HG03135 (cell line): ENCODE data around the gene IGIP.
"Not testable (repeated sequence)": the region's sequence is repeated elsewhere in the genome, so short reads cannot be mapped to it uniquely, and the experiment has no call there.

Experiments
- ATAC-seq: cut with Tn5 transposase; IDR thresholded peaks from one replicate; pipeline ENCODE4 v1.9.1; 2021; ENCODE audit warnings: mild to moderate bottlenecking, moderate library complexity; ENCODE audit not compliant: unreplicated experiment

Gene IGIP

DNA sequence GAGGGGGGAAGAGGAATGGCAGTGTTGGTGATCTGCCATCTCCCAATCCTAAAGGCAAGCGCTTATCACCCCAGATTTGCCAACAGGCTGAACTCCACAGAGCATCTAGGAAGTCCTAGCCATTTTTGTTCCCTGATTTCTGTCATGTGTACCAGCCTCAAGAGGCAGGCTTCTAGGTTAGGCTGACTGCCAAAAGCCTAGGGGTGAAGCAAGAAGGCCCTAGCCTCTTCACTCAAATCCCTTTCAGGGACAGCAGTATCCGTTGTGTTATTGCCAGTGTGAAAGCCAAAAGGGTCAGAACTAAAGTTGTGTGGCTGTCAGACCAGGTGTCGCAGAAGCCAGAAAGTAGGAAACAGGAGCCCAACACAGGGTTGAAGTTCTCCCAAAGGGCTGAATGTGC is 14.7 kb downstream of the IGIP start:
- ATAC-seq, result no peak

- no peak for ATAC-seq
Observed at GRCh38 chr5:140141241-140141640, 15.5 kb downstream of the IGIP start.

DNA sequence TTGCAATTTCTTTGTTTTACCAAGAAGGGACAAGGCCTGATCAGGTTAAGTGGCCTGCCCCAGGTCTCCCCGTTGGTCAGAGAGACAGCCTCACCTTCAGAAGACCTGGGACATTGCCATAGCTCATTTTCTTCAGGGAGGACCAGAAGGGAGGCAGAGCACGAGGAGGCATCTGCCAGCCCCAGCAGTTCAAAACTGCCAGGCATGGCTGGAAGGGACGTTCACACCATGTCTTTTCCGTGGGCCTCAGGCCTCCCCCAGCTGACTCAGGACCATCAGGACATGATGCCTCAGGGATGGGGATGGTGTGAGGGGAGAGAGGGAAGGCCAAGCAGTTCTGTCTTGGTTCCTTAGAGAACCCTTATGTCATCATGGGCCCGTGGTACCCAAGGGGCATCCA is 16.5 kb downstream of the IGIP start:
- ATAC-seq, result no peak

GRCh38 chr5:140142856-140143255 is 17.1 kb downstream of the IGIP start:
- ATAC-seq, result no peak

DNA sequence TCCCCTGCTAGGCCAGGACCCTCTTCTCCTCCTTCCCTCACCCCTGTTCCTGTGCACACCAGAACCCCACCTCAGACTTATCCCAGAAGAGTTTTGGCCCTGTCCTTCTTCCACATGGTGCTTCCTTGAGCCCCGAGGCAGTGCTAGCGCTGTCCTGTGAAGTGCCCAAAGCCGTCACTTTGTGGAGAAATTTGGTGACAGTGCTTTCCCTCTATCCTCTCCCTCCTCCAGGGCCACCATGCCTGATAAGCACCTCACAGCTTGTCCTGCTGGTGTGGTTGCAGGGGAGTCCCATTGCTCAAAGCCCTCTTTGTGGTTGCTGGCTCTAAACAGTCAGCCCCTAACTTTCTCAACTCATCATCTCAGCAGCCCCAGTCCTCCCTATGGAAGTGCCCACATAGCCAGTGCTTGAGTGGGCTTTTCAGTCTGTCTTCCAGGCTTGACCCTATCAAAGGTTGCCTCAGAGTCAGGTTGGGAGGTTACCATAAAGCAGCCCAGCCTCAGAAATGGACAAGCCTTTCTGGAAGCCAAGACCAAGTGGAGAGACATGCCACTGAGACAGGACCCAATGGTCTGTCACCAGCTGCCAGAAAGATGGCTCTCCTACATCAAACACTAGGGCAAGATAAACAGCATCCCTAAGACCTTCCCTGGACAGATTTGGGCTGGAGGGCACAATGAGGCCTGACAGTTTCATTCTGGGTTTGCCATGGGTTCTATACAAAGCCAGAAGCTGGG is 18.0 kb downstream of the IGIP start:
- ATAC-seq, result no peak

DNA sequence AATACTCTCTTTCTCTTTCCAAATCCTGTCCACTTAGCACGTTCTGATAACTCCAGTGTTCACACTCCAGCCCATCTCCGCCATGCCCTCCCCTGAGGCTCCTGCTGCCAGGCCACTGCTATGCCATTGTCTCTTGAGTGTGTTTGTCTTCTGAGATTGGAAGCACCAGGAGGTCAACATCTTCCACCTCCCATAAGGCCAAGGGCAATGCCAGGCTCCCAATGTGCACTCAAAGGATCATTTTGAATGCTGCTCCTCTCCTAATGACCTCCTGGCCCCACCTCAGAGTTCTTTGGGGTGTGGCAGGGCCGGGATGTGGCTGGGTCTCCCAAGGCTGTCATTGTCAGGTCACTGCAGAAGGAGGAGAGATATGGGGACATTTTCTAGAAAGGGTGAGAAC is 19.5 kb downstream of the IGIP start:
- ATAC-seq, result no peak

- no peak for ATAC-seq
Observed at GRCh38 chr5:140145818-140146522, 20.2 kb downstream of the IGIP start.

- no peak for ATAC-seq
Observed at GRCh38 chr5:140146523-140146842, 20.7 kb downstream of the IGIP start.

GRCh38 chr5:140147460-140147859 is 21.7 kb downstream of the IGIP start:
- no peak for ATAC-seq

DNA sequence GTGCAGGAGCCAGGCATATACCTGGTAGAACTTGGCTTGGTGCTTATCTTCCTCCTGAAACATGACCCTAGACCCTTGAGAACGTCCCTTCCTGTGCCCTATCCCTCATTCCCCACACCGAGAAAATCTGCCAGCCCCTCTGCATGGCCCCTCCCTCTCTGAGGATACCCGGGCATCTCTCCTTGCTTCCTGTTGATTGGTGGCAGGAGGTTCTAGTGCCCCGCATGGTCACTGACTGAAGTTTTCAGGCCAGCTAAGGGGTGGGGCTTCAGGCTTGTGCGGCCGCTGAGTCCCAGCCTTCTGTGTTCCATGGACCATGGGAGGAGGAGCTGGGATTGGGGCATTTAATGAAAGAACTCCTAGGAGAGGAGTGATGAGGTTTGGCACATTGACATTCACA is 22.8 kb downstream of the IGIP start:
- ATAC-seq, result no peak

- ATAC-seq, result no peak
Observed at GRCh38 chr5:140150201-140150600, 24.5 kb downstream of the IGIP start.

DNA sequence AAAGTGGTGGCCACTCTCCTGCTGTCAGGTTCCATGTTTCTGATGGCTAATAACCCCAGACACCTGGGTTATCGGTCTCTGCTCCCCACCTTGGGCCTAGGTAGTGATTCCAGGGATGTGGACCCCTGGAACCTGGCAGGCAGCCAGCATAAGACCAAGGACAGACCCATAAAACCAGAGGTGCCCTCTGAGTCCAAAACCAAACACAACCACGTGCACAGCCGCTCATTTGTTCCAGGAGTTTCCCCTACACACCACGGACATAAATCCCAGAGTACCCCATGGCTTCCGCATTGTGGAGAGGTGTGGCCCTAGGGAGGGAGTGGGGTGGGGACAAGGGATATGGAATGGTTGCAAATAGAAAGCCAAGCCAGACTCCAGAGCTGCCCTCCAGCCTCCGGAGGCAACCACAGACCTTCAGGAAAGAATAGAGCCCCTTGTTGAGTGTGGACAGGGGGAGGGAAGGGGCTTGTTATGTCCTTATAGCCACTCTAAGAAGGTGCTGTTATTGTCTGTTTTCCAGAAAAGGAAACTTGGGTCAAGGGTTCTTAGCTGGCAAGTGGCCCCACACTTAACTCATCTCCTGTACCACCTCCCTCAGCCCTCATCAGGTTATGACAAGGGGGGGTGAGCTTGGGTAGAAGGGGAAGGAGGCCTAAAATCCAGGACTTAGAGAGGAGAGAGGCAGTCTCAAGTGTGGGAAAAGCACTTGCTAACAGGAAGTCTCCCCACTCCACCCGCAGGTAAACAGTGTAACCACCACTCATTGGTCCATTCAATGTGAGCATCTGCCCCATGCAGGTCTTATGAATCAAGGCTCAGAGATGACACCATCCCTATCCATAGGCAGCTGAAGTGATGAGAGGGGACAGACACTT is 25.6 kb downstream of the IGIP start:
- no peak for ATAC-seq

GRCh38 chr5:140152022-140152999 is 26.6 kb downstream of the IGIP start:
- ATAC-seq, result no peak

- no peak for ATAC-seq
Observed at GRCh38 chr5:140153255-140153654, 27.5 kb downstream of the IGIP start.

DNA sequence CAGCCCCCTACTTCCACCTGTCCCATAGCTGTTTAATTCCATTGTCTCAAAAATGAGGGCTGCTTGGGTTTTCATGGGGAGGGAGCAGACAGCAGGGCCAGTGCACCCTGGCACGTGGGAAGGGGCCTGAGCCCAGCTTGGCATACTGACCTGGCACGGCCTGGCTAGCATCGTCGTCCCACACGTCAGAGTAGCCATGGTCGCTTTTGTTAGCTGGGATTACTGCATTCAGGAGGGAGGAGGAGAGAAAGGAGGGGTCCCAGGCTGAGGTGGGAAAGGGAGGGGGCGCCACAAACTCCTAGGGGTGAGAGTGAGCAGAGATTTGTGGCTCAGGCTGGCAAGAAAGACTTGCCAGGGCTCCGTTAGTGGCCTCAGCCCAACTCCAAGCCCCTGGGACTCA is 28.2 kb downstream of the IGIP start:
- ATAC-seq, result no peak

DNA sequence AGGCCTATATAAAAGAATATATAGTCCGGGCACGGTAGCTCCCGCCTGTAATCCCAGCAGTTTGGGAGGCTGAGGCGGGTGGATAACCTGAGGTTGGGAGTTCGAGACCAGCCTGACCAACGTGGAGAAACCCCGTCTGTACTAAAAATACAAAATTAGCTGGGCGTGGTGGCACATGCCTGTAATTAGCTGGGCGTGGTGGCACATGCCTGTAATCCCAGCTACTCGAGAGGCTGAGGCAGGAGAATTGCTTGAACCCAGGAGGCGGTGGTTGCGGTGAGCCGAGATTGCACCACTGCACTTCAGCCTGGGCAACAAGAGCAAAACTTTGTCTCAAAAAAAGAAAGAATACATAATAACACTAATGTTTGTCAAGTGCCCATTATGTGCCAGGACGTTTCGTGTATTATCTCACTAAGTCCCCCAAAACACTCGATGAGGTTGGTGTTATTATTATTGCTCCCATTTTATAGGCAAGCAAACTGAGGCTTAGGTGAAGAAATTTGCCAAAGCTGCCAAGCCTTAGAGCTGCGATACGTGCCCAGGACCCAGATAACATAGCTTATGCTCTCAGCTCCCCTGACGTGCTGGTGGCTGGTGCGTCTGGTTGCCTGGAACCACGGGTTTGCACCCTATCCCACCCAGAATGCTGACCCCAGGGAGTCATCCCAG is 29.1 kb downstream of the IGIP start:
- not testable (repeated sequence) for ATAC-seq

- ATAC-seq, result peak; percentile 95
Observed at GRCh38 chr5:140157032-140157781, 31.5 kb downstream of the IGIP start.

GRCh38 chr5:140159014-140159927 is 33.5 kb downstream of the IGIP start:
- no peak for ATAC-seq
